Breast epithelium (tissue), 3 donors: ENCODE data around the gene RSRP1.
"Not testable (repeated sequence)": the region's sequence is repeated elsewhere in the genome, so short reads cannot be mapped to it uniquely, and the experiment has no call there.

ENCODE experiments used
- CTCF ChIP-seq, 3 donors: fragments of 450-650 bp; IDR thresholded peaks; one replicate each; pipeline ENCODE4 v1.5.1; 2016 to 2017; ENCODE audit warnings: antibody characterized with exemption in 3 of 3, mild to moderate bottlenecking in 3 of 3, moderate library complexity in 3 of 3
- POLR2A ChIP-seq: fragments of 450-650 bp; IDR thresholded peaks from one replicate; pipeline ENCODE4 v1.6.1; 2016; ENCODE audit warnings: antibody characterized with exemption, mild to moderate bottlenecking, moderate library complexity
- POLR2AphosphoS5 ChIP-seq, 3 donors: sonication (generic); formaldehyde crosslinking; IDR thresholded peaks; one replicate each; pipeline ENCODE4 v1.6.1; 2017; ENCODE audit warnings: antibody characterized with exemption in 3 of 3

- peak in 1 of 3 donors; percentile 19 for TF ChIP-seq POLR2AphosphoS5 (IDR thresholded peaks at IDR 0.05)
- not testable (repeated sequence) for TF ChIP-seq POLR2A; CTCF (IDR thresholded peaks at IDR 0.05)
Observed at GRCh38 chr1:25267288-25268142, 20.3 kb upstream of the RSRP1 start.
